Neural cell (in vitro differentiated cells): ENCODE results near the gene APP. TPM values are rescaled to one million over a fixed set of nuclear protein-coding genes. Genes with fewer than 3 reads are reported as not detected.

ENCODE experiments used
- H2AFZ ChIP-seq: fragments of 200-600, 300-800 bp; sonication (generic), shearing (Covaris generic); 2 replicates; pipeline ENCODE4 v1.6.0; 2014; ENCODE audit warnings: low read depth, mild to moderate bottlenecking, antibody characterized with exemption, low read length, moderate library complexity
- H3F3A ChIP-seq: fragments of 200-600 bp; shearing (Covaris generic); 2 replicates; pipeline ENCODE4 v1.6.1; 2016; ENCODE audit warnings: mild to moderate bottlenecking, moderate library complexity, mixed read lengths, antibody characterized with exemption, low read length; ENCODE audit not compliant: insufficient read depth, poor library complexity, severe bottlenecking
- H3K27ac ChIP-seq: fragments of 200-600, 300-800 bp; sonication (generic), shearing (Covaris generic); 2 replicates; pipeline ENCODE4 v1.5.1; 2014; ENCODE audit warnings: mild to moderate bottlenecking, low read length, moderate library complexity
- H3K27me3 ChIP-seq: fragments of 300-800, 200-600 bp; sonication (generic), shearing (Covaris generic); 2 replicates; pipeline ENCODE4 v1.6.0; 2014; ENCODE audit warnings: mild to moderate bottlenecking, low read depth, low read length, moderate library complexity; ENCODE audit not compliant: insufficient read depth
- H3K36me3 ChIP-seq: fragments of 300-800, 200-600 bp; sonication (generic), shearing (Covaris generic); 2 replicates; pipeline ENCODE4 v1.5.1; 2014; ENCODE audit warnings: mild to moderate bottlenecking, antibody characterized with exemption, low read length, moderate library complexity; ENCODE audit not compliant: insufficient read depth
- H3K4me2 ChIP-seq: fragments of 300-800, 200-600 bp; sonication (generic), shearing (Covaris generic); 2 replicates; pipeline ENCODE4 v1.6.0; 2014; ENCODE audit warnings: mild to moderate bottlenecking, low read length
- H3K4me3 ChIP-seq: fragments of 300-800, 200-600 bp; sonication (generic), shearing (Covaris generic); 2 replicates; pipeline ENCODE4 v1.5.1; 2014; ENCODE audit warnings: mild to moderate bottlenecking, low read length, moderate library complexity
- H3K79me2 ChIP-seq: fragments of 200-600 bp; shearing (Covaris generic); replicated peaks from 2 replicates; pipeline ENCODE4 v1.6.0; 2014; ENCODE audit warnings: mild to moderate bottlenecking, low read length, moderate library complexity; ENCODE audit not compliant: insufficient read depth
- H3K9ac ChIP-seq: fragments of 300-800, 200-600 bp; sonication (generic), shearing (Covaris generic); 2 replicates; pipeline ENCODE4 v1.6.1; 2016; ENCODE audit warnings: mild to moderate bottlenecking, low read length, mixed read lengths
- H3K9me2 ChIP-seq: fragments of 200-600 bp; shearing (Covaris generic); 2 replicates; pipeline ENCODE4 v1.6.1; 2016; ENCODE audit warnings: mild to moderate bottlenecking, low read length, mixed read lengths; ENCODE audit not compliant: insufficient read depth
- H3K9me3 ChIP-seq: fragments of 200-600, 300-800 bp; sonication (generic), shearing (Covaris generic); 2 replicates; pipeline ENCODE4 v1.6.1; 2016; ENCODE audit warnings: mild to moderate bottlenecking, mixed run types, low read length, moderate library complexity, mixed read lengths
- H4K20me1 ChIP-seq: fragments of 200-600 bp; shearing (Covaris generic); 2 replicates; pipeline ENCODE4 v1.6.1; 2016; ENCODE audit warnings: mild to moderate bottlenecking, mixed run types; ENCODE audit not compliant: insufficient read depth
- EP300 ChIP-seq: fragments of 450-650 bp; conservative IDR thresholded peaks from 2 replicates; pipeline ENCODE4 v1.6.1; 2014; ENCODE audit warnings: antibody characterized with exemption, mild to moderate bottlenecking, moderate library complexity; ENCODE audit not compliant: poor library complexity, severe bottlenecking
- EZH2 ChIP-seq: fragments of 200-600, 300-800 bp; shearing (Covaris generic), sonication (generic); IDR thresholded peaks from 2 replicates; pipeline ENCODE4 v1.6.1; 2014; ENCODE audit warnings: antibody characterized with exemption, low read length, borderline replicate concordance, mild to moderate bottlenecking; ENCODE audit not compliant: insufficient read depth, poor library complexity, severe bottlenecking
- MXI1 ChIP-seq: fragments of 450-650 bp; conservative IDR thresholded peaks from 2 replicates; pipeline ENCODE4 v1.6.1; 2014; ENCODE audit warnings: antibody characterized with exemption, mild to moderate bottlenecking; ENCODE audit not compliant: poor library complexity, severe bottlenecking
- POLR2AphosphoS5 ChIP-seq: IDR thresholded peaks from 2 replicates; pipeline ENCODE4 v1.6.1; 2012
- RAD21 ChIP-seq: fragments of 450-650 bp; conservative IDR thresholded peaks from 2 replicates; pipeline ENCODE4 v1.6.1; 2014; ENCODE audit warnings: antibody characterized with exemption, mild to moderate bottlenecking, moderate library complexity
- REST ChIP-seq: IDR thresholded peaks from 2 replicates; pipeline ENCODE4 v1.6.1; 2012; ENCODE audit warnings: borderline replicate concordance
- SMC3 ChIP-seq: fragments of 450-650 bp; conservative IDR thresholded peaks from 2 replicates; pipeline ENCODE4 v1.6.1; 2014; ENCODE audit warnings: antibody characterized with exemption, mild to moderate bottlenecking, moderate library complexity; ENCODE audit not compliant: poor library complexity
- TAF1 ChIP-seq: IDR thresholded peaks from 2 replicates; pipeline ENCODE4 v1.6.1; 2012; ENCODE audit warnings: low read depth
- polyA plus RNA-seq: library from polyadenylated mRNA; depleted of rRNA; stranded (reverse); fragments of >200 nt; gene quantifications from 2 replicates; pipeline ENCODE4 v1.2.3, GENCODE V29; 2014
- TF ChIP-seq, protein P1 (sequence below): fragments of 450-650 bp; IDR thresholded peaks from 2 replicates; pipeline ENCODE4 v1.5.1; 2014; ENCODE audit warnings: antibody characterized with exemption, mild to moderate bottlenecking, moderate library complexity; ENCODE audit not compliant: poor library complexity, severe bottlenecking

The APP gene
- polyA plus RNA-seq, 1 donor from 2014 or later, result 470 TPM

- Histone ChIP-seq H3K27me3 (no peaks in the 10 kb centered on the region), H3K27ac (no peak overlapping the region), H3K36me3 (peaks cover 6% of the 10 kb centered on the region), H3K4me3 (no peak overlapping the region), H3K4me2 (no peak overlapping the region), H3F3A (no peaks in the 10 kb centered on the region), H3K9me2 (no peaks in the 10 kb centered on the region), H3K79me2 (no peaks in the 10 kb centered on the region), H3K9me3 (no peaks in the 10 kb centered on the region), H3K9ac (no peak overlapping the region), H4K20me1 (no peaks in the 10 kb centered on the region), H2AFZ (no peak overlapping the region)
- TF ChIP-seq MXI1 (no peak), EP300 (no peak), EZH2 (no peak), TAF1 (no peak), SMC3 (no peak), RAD21 (no peak), POLR2AphosphoS5 (no peak), REST (no peak)
- TF ChIP-seq, protein P1, sequence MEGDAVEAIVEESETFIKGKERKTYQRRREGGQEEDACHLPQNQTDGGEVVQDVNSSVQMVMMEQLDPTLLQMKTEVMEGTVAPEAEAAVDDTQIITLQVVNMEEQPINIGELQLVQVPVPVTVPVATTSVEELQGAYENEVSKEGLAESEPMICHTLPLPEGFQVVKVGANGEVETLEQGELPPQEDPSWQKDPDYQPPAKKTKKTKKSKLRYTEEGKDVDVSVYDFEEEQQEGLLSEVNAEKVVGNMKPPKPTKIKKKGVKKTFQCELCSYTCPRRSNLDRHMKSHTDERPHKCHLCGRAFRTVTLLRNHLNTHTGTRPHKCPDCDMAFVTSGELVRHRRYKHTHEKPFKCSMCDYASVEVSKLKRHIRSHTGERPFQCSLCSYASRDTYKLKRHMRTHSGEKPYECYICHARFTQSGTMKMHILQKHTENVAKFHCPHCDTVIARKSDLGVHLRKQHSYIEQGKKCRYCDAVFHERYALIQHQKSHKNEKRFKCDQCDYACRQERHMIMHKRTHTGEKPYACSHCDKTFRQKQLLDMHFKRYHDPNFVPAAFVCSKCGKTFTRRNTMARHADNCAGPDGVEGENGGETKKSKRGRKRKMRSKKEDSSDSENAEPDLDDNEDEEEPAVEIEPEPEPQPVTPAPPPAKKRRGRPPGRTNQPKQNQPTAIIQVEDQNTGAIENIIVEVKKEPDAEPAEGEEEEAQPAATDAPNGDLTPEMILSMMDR, result no peak
Observed at GRCh38 chr21:25979845-25980616, 190.5 kb downstream of the APP start.

- no peak overlapping the region for H3K4me2 ChIP-seq
- no peaks in the 10 kb centered on the region for H3K9me3 ChIP-seq
- TF ChIP-seq EZH2, result no peak
- TF ChIP-seq REST, result no peak
- H3K9me2 ChIP-seq, result no peaks in the 10 kb centered on the region
- no peak overlapping the region for H2AFZ ChIP-seq
- H3K4me3 ChIP-seq, result no peak overlapping the region
- no peaks in the 10 kb centered on the region for H3F3A ChIP-seq
- H4K20me1 ChIP-seq, result no peaks in the 10 kb centered on the region
- no peak overlapping the region for H3K9ac ChIP-seq
- H3K27me3 ChIP-seq, result no peaks in the 10 kb centered on the region
- H3K36me3 ChIP-seq, result peaks cover 10% of the 10 kb centered on the region
- no peaks in the 10 kb centered on the region for H3K79me2 ChIP-seq
- H3K27ac ChIP-seq, result no peak overlapping the region
Observed at GRCh38 chr21:25977068-25977611, 193.4 kb downstream of the APP start.
